ENCODE measurements around the gene AMOTL1.

AMOTL1 gene, protein sequence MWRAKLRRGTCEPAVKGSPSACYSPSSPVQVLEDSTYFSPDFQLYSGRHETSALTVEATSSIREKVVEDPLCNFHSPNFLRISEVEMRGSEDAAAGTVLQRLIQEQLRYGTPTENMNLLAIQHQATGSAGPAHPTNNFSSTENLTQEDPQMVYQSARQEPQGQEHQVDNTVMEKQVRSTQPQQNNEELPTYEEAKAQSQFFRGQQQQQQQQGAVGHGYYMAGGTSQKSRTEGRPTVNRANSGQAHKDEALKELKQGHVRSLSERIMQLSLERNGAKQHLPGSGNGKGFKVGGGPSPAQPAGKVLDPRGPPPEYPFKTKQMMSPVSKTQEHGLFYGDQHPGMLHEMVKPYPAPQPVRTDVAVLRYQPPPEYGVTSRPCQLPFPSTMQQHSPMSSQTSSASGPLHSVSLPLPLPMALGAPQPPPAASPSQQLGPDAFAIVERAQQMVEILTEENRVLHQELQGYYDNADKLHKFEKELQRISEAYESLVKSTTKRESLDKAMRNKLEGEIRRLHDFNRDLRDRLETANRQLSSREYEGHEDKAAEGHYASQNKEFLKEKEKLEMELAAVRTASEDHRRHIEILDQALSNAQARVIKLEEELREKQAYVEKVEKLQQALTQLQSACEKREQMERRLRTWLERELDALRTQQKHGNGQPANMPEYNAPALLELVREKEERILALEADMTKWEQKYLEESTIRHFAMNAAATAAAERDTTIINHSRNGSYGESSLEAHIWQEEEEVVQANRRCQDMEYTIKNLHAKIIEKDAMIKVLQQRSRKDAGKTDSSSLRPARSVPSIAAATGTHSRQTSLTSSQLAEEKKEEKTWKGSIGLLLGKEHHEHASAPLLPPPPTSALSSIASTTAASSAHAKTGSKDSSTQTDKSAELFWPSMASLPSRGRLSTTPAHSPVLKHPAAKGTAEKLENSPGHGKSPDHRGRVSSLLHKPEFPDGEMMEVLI

DNA sequence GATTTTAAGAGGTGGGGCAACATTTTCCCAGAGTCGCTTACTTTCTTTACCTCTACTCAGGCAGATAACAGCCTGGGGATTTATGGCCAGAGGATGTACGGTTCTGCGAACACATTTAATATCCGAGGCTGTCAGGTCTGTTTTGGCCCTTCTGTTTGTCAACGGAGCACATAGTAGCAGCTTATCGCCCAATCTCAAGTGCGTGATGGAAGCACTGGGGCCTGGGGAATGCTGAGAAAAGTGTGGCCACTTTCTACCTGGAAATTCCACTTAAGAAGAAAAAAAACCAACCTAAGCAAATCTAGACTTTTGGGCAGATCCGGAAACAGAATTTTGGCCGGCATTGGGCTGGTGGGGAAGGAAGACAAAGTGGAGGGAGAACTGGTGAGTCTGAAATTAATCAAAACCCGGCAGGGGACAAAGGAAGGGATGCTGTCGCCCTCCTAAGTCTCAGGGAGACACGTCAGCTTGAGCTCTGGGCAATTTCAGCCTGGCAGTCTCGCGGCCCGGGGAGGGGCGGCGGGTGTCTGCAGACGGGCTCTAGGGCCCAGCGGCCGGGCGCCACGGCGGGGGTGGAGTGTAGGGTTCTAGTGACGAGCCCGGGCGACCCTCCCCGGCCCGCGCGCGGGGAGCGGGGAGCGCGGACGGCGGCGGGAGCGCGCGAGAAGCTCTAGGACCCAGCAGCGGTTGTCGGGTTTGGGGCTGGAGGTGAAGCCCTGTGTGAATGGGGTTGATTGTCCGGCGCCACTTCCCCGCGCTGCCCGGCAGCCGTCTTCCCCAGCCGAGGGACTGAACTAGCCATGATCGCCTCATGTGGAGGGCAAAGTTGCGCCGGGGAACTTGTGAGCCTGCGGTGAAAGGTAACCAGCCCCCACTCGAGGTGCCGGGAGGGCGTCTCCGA is at the start of gene AMOTL1:
AMOTL1 (plus strand) TSS at position 656 of the 901 bp plus-strand sequence; CDS start at position 812, 156 bp downstream.
- H4K20me1 ChIP-seq: peaks cover 34% of the 10 kb centered on the region
- TF ChIP-seq Cebpa-rat (IDR thresholded peaks at IDR 0.05): no peak
- peaks cover 9% of the 10 kb centered on the region; the same call in 1 of the 2 replicates for H3K36me3 ChIP-seq
- peak within 1 kb of the TSS; percentile 93 for H3K27ac ChIP-seq
- peaks cover 19% of the 10 kb centered on the region for H3K4me1 ChIP-seq
- peaks cover 12% of the 10 kb centered on the region; the same call in 1 of the 2 replicates for H3K9me3 ChIP-seq
- H3K4me2 ChIP-seq: peak within 1 kb of the TSS; percentile 93
- H3K4me3 ChIP-seq: peak within 1 kb of the TSS; percentile 86
- no peaks in the 10 kb centered on the region for H3K27me3 ChIP-seq
- peak within 1 kb of the TSS; percentile 92 for H3K9ac ChIP-seq

DNA sequence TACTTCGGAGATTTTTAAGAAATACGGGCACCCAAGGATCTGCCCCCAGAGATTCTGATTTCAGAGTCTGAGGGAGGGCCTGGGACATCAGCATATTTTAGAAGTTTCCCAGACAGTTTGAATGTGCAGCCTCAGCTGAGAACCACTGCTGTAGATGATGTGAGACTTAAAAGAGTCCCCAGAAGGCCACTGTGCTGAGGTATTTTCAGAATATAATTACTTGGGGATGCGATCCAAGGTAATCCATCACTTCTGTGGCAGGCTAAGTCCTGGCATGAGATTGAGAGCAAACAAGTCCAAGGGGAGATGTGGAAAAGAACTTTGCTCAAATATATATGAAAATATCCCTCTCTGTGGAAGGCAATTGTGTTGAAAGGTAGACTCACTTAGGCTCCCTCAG is 48.3 kb upstream of the AMOTL1 start:
- H3K4me2 ChIP-seq: no peak overlapping the region
- no peaks in the 10 kb centered on the region for H4K20me1 ChIP-seq
- no peaks in the 10 kb centered on the region for H3K36me3 ChIP-seq
- no peak overlapping the region for H3K4me3 ChIP-seq
- H3K9me3 ChIP-seq: peaks cover 3% of the 10 kb centered on the region; the same call in 1 of the 2 replicates
- H3K27ac ChIP-seq: no peak overlapping the region
- no peaks in the 10 kb centered on the region for H3K4me1 ChIP-seq
- H3K9ac ChIP-seq: no peak overlapping the region
- no peak for TF ChIP-seq Cebpa-rat (IDR thresholded peaks at IDR 0.05)
- H3K27me3 ChIP-seq: no peaks in the 10 kb centered on the region

DNA sequence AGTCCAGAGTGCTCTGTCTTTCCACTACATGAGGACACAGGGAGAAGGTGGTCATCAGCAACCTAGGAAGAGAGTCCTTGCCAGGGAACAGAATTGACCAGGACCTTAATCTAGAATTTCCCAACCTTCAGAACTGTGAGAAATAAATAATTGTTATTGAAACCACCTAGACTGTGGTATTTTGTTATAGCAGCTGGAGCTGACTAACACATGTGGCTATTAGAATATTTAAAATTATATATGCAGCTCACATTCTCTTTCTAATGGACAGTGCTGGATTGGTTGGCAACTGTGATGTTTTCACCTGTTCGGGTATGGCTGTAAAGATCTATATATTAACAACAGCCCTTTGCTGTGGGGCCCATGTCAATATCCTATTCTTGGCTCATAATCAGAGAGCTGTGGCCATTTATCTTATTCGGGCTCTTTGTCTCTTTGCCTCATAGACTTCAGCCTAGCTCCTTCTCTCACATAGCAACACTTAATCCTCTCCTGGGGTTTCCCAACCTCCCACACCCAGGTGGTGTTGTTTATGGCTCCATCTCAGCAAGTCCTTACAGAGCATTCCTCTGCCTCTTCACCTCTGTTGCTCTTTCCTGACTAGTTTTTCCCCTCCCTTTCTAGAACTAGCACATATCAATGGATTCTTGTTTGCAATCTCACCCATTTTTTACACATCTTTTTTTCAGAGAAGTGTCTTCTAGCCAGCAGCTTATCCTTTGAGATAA is 46.4 kb upstream of the AMOTL1 start:
- H3K27ac ChIP-seq: no peak overlapping the region
- no peak overlapping the region for H3K4me2 ChIP-seq
- H3K4me1 ChIP-seq: no peaks in the 10 kb centered on the region
- H4K20me1 ChIP-seq: no peaks in the 10 kb centered on the region
- H3K27me3 ChIP-seq: no peaks in the 10 kb centered on the region
- no peak overlapping the region for H3K4me3 ChIP-seq
- no peaks in the 10 kb centered on the region for H3K36me3 ChIP-seq
- H3K9me3 ChIP-seq: peaks cover 2% of the 10 kb centered on the region; the same call in 1 of the 2 replicates
- H3K9ac ChIP-seq: no peak overlapping the region
- no peak for TF ChIP-seq Cebpa-rat (IDR thresholded peaks at IDR 0.05)

DNA sequence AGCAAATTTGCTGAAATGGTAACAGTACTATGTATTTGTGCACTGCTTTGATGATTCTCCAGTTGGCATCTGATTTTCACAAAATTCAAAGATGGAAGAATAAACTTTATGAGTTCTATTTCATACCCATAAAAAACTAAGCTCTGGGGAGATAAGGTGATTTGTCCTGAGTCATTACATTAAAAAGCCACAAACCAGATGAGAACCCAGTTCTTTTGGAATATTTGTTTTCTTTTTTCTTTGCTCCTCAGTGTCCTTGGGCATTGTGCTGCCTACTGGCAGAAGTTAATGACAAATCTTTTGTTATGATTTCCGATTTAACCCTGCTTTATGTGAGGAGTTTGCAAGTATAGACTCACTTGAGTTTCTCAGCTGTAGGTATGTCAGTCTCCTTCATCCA is 45.4 kb upstream of the AMOTL1 start:
- Histone ChIP-seq H3K4me1 (no peaks in the 10 kb centered on the region), H3K27ac (no peak overlapping the region), H3K9me3 (no peaks in the 10 kb centered on the region), H3K36me3 (no peaks in the 10 kb centered on the region), H3K9ac (no peak overlapping the region), H3K27me3 (no peaks in the 10 kb centered on the region), H3K4me3 (no peak overlapping the region), H3K4me2 (no peak overlapping the region), H4K20me1 (no peaks in the 10 kb centered on the region)
- TF ChIP-seq Cebpa-rat (IDR thresholded peaks at IDR 0.05): no peak

DNA sequence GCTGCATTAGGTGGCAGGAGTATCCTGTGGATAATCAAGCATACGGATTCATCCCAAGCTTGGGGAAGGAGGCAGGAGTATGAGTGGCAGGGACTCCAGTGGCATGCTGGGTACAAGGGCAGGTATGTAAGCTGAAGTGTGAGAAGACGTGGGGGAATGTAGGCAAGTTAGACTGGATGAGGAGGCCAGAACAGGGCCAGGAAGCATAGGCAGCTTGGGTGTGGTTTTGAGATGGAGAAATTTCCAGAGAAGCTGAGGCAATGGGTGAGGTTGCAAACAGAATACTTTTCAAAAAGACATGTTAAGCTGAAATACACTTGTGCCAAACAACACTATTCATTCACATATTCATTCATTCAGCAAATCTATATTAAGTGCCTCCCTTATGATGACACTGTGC is 43.1 kb upstream of the AMOTL1 start:
- Histone ChIP-seq H3K9ac (no peak overlapping the region), H3K4me3 (no peak overlapping the region), H3K4me2 (no peak overlapping the region), H3K36me3 (no peaks in the 10 kb centered on the region), H3K4me1 (no peaks in the 10 kb centered on the region), H4K20me1 (no peaks in the 10 kb centered on the region), H3K9me3 (no peaks in the 10 kb centered on the region), H3K27me3 (no peaks in the 10 kb centered on the region), H3K27ac (no peak overlapping the region)
- TF ChIP-seq Cebpa-rat (IDR thresholded peaks at IDR 0.05): no peak

DNA sequence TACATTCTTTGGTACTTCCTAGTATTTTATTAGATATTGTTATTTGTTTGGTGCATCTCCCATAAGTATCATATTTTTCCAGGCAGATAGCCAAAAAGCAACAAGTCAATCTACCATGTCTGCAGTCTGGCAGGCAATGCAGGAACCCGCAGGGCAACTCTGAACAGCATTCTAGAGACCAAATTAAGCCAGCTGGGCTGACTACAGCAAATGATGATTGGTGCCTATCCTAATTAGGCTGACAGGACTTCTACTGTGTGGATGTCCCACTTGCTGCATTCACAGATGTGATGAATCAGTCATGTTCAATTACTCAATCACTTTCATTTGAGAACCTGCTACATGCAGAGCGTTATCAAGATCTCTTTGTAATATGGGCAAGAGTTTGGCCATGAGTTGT is 40.3 kb upstream of the AMOTL1 start:
- Histone ChIP-seq H3K36me3 (no peaks in the 10 kb centered on the region), H4K20me1 (no peaks in the 10 kb centered on the region), H3K4me3 (no peak overlapping the region), H3K9me3 (no peaks in the 10 kb centered on the region), H3K27me3 (no peaks in the 10 kb centered on the region), H3K4me1 (no peaks in the 10 kb centered on the region), H3K9ac (no peak overlapping the region), H3K27ac (no peak overlapping the region), H3K4me2 (no peak overlapping the region)
- no peak for TF ChIP-seq Cebpa-rat (IDR thresholded peaks at IDR 0.05)

DNA sequence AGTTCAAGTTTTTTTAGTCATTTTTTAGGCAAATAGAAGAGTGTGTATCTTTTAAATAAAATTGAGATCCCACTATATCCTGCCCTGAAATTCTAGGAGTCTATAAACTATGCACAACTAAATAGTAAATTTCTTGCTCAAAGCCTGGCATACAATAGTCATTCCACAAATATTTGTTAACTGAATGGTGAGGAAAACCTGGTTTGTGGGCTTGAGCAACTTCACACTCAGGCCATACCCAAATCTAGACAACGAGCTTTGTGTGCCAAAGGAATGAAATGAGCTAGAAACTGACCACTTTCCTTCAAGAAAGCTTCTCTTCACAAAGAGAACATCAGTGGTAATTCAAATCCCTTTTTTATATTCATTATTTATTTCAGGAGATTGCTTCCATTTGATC is 39.6 kb upstream of the AMOTL1 start:
- TF ChIP-seq Cebpa-rat (IDR thresholded peaks at IDR 0.05): no peak
- H3K4me2 ChIP-seq: no peak overlapping the region
- H3K9me3 ChIP-seq: no peaks in the 10 kb centered on the region
- H3K27ac ChIP-seq: no peak overlapping the region
- H3K4me1 ChIP-seq: no peaks in the 10 kb centered on the region
- H3K36me3 ChIP-seq: no peaks in the 10 kb centered on the region
- no peaks in the 10 kb centered on the region for H3K27me3 ChIP-seq
- H3K4me3 ChIP-seq: no peak overlapping the region
- H3K9ac ChIP-seq: no peak overlapping the region
- H4K20me1 ChIP-seq: no peaks in the 10 kb centered on the region

DNA sequence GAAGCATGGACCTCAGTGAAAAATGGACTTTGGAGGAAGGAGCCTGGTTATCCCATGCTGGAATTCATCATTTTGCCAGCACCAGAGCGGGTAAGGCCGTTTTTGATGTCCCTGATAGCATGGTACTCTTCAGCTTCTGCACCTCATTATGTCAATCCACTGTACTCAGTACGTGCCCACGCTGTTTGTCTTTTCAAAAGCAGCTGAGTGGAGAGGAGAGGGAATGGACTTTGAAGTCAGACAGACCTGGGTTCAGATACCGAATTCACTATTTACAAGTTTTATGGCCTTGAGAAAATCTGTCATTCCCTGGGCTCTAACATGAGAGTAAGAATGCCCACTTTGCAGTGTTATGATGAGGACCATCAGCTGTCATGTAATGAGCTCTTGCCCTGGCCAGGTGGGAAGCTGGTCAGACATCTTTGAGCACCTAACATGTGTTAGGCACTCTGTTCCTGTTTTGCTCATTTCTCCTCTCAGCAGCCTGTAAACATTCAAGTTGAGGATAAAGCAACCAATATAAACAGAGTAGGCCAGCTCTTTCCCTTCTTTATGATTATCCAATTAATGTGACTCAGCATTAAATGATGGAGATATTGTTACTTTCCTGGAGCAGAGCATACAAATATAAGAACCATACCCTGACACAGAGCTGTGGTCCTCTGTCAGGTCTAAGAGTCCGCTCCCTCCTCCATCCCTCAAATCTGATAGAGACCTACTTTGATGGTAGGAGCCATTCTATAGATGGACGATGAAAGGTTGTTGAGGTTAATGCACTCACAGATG is 39.0 kb upstream of the AMOTL1 start:
- Histone ChIP-seq H4K20me1 (no peaks in the 10 kb centered on the region), H3K27ac (no peak overlapping the region), H3K27me3 (no peaks in the 10 kb centered on the region), H3K4me1 (peaks cover 2% of the 10 kb centered on the region), H3K9me3 (no peaks in the 10 kb centered on the region), H3K4me3 (no peak overlapping the region), H3K9ac (no peak overlapping the region), H3K4me2 (no peak overlapping the region), H3K36me3 (no peaks in the 10 kb centered on the region)
- TF ChIP-seq Cebpa-rat (IDR thresholded peaks at IDR 0.05): no peak
